ENCODE measurements around the gene PLA2G3. TPM values are rescaled to one million over a fixed set of nuclear protein-coding genes. Genes with fewer than 3 reads are reported as not detected.

The PLA2G3 gene
- total and polyA plus RNA-seq, 3 experiments from 2014 or later, result not detected

DNA sequence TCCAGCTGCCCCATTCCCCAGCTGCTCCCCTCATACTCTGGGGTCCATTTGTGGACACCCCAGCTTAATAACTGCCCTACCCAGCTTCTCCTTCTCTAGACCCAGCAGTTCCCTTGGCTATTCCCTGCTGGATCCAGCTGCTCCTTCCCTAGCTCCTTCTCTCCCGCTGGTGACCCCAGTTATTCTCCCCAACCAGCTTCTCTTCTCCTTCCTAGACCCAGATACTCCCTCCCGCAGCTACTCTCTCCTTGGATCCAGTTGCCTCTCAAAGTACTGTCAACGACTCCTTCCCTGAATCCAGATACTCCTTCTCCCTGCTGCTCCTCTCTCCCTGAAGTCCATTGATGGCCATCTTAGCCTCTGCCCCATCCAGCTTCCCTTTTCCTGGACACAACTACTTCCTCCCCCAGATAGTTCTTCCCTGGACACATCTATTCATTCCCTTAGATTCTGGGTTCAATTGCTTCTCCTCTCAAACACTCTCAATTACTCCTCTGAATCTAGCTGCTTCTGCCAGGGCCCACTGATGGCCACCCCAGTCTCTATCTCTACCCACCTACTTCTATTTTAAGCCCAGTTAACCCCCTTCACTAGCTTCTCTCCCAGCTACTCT, 44.6 kb downstream of the PLA2G3 start:
- no peak overlapping the region for H3K4me3 Mint-ChIP-seq
- H3K36me3 Mint-ChIP-seq, result no peaks in the 10 kb centered on the region
- no peaks in the 10 kb centered on the region for H3K4me1 ChIP-seq (ENCODE audit: insufficient read depth, low read length)
- H3K9me3 ChIP-seq (ENCODE audit: low read length), result no peaks in the 10 kb centered on the region
- no peaks in the 10 kb centered on the region for H3K4me1 Mint-ChIP-seq
- H3K36me3 ChIP-seq (ENCODE audit: insufficient read depth, low read length), result no peaks in the 10 kb centered on the region
- no peaks in the 10 kb centered on the region for H3K9me3 Mint-ChIP-seq
- POLR2A ChIA-PET, result no interaction called here
- DNase-seq, result no peak
- H3K27me3 Mint-ChIP-seq, result no peaks in the 10 kb centered on the region
- H3K4me3 ChIP-seq (ENCODE audit: low read length), result no peak overlapping the region
- no peak overlapping the region for H3K27ac ChIP-seq (ENCODE audit: low read depth, low read length)
- H3K27ac Mint-ChIP-seq, result peak overlapping the region in 1 of 8 donors; percentile 43
- no peaks in the 10 kb centered on the region for H3K27me3 ChIP-seq (ENCODE audit: insufficient read depth, low read length, poor library complexity, severe bottlenecking)
- CTCF ChIA-PET, result interaction anchor here (1.3 to 1.4 kb wide), 2 partner anchors 10 to 11 kb away, joined by 3 to 10 read pairs; no protein-coding TSS in a partner anchor

- Mint-ChIP-seq H3K27me3 (no peaks in the 10 kb centered on the region), H3K27ac (peak overlapping the region in 2 of 8 donors; percentile 27 to 43), H3K9me3 (no peaks in the 10 kb centered on the region), H3K36me3 (no peaks in the 10 kb centered on the region), H3K4me3 (no peak overlapping the region), H3K4me1 (no peaks in the 10 kb centered on the region)
- H3K9me3 ChIP-seq (ENCODE audit: low read length), result no peaks in the 10 kb centered on the region
- DNase-seq, result no peak
- no peaks in the 10 kb centered on the region for H3K27me3 ChIP-seq (ENCODE audit: insufficient read depth, low read length, poor library complexity, severe bottlenecking)
- CTCF ChIA-PET, result interaction anchor here (1.3 to 1.5 kb wide), 3 partner anchors 9 to 11 kb away, joined by 3 to 4 read pairs (median 3); no protein-coding TSS in a partner anchor
- no peaks in the 10 kb centered on the region for H3K4me1 ChIP-seq (ENCODE audit: insufficient read depth, low read length)
- H3K4me3 ChIP-seq (ENCODE audit: low read length), result no peak overlapping the region
- no peaks in the 10 kb centered on the region for H3K36me3 ChIP-seq (ENCODE audit: insufficient read depth, low read length)
- POLR2A ChIA-PET, result interaction anchor here (1.0 kb wide), 1 partner anchor 13 kb away, joined by 8 read pairs; the partner anchor contains the start of gene SELENOM
- no peak overlapping the region for H3K27ac ChIP-seq (ENCODE audit: low read depth, low read length)
Measured at GRCh38 chr22:31094741-31095140, 45.6 kb downstream of the PLA2G3 start.

DNA sequence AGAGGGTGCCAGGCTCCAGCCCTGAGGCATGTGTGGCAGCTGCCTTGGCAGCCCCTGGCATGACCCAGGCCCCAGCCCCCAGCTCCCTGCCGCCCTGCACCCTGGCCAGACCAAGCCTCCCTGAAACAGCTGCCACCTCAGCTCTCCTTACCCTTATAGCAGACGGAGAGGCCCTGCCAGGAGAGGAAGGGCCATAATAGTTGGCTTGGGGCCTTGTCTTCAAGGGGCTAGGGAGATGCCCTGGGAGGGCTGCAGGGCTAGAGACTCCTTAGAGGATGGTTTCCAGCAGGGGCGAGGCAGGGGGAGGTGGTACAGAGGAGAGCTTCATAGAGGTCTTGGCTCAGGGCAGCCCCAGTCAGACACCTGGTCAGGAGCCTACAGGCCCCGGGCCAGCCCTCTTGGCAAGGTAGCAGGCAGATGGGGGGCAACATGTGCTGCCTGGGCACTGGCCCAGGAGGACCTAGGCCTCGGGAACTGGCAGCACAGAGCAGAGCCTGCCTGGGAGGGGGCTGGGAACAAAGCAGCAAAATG, 46.2 kb downstream of the PLA2G3 start:
- H3K4me1 Mint-ChIP-seq, result no peaks in the 10 kb centered on the region
- no peak for DNase-seq
- no peaks in the 10 kb centered on the region for H3K27me3 ChIP-seq (ENCODE audit: insufficient read depth, low read length, poor library complexity, severe bottlenecking)
- H3K9me3 ChIP-seq (ENCODE audit: low read length), result no peaks in the 10 kb centered on the region
- no peak overlapping the region for H3K27ac ChIP-seq (ENCODE audit: low read depth, low read length)
- peak overlapping the region in 1 of 8 donors; percentile 4 for H3K27ac Mint-ChIP-seq
- H3K36me3 ChIP-seq (ENCODE audit: insufficient read depth, low read length), result no peaks in the 10 kb centered on the region
- H3K36me3 Mint-ChIP-seq, result no peaks in the 10 kb centered on the region
- no peaks in the 10 kb centered on the region for H3K27me3 Mint-ChIP-seq
- H3K4me3 ChIP-seq (ENCODE audit: low read length), result no peak overlapping the region
- ChIA-PET CTCF (interaction anchor here (1.4 to 1.5 kb wide), 2 partner anchors 9 kb away, joined by 3 to 4 read pairs; no protein-coding TSS in a partner anchor), POLR2A (interaction anchor here (1.0 kb wide), 1 partner anchor 13 kb away, joined by 8 read pairs; the partner anchor contains the start of gene SELENOM)
- no peaks in the 10 kb centered on the region for H3K4me1 ChIP-seq (ENCODE audit: insufficient read depth, low read length)
- no peaks in the 10 kb centered on the region for H3K9me3 Mint-ChIP-seq
- no peak overlapping the region for H3K4me3 Mint-ChIP-seq

GRCh38 chr22:31093086-31093850, 47.0 kb downstream of the PLA2G3 start:
- Histone ChIP-seq H3K4me3 (ENCODE audit: low read length) (no peak overlapping the region), H3K27ac (ENCODE audit: low read depth, low read length) (no peak overlapping the region), H3K4me1 (ENCODE audit: insufficient read depth, low read length) (no peaks in the 10 kb centered on the region), H3K9me3 (ENCODE audit: low read length) (no peaks in the 10 kb centered on the region), H3K36me3 (ENCODE audit: insufficient read depth, low read length) (no peaks in the 10 kb centered on the region), H3K27me3 (ENCODE audit: insufficient read depth, low read length, poor library complexity, severe bottlenecking) (no peaks in the 10 kb centered on the region)
- Mint-ChIP-seq H3K9me3 (no peaks in the 10 kb centered on the region), H3K36me3 (no peaks in the 10 kb centered on the region), H3K27me3 (no peaks in the 10 kb centered on the region), H3K27ac (no peak overlapping the region), H3K4me1 (no peaks in the 10 kb centered on the region), H3K4me3 (no peak overlapping the region)
- POLR2A ChIA-PET, result no interaction called here
- CTCF ChIA-PET, result interaction anchor here (1.4 to 1.5 kb wide), 2 partner anchors 8 to 10 kb away, joined by 3 to 4 read pairs; no protein-coding TSS in a partner anchor
- DNase-seq, result peak in 1 of 5 donors; percentile 31

DNA sequence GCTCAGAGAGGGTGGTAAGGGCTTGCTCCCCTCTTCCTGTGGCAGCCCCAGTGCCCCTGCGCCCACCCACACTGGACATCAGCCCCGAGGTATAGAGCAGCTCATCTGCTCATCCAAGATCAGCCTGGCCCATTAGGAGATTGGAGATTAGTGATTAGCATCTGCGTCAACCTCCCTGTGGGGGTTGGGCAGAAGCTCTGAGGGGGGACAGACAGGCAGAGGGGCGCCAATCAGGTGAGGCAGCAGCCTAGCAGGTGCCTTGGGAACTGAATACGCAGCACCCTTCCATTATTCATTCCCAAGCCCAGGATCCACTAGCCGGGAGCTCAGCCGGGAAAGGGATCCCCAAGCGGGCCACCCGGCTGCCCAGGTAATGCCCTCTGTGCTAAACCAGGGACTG, 48.1 kb downstream of the PLA2G3 start:
- POLR2A ChIA-PET, result no interaction called here

DNA sequence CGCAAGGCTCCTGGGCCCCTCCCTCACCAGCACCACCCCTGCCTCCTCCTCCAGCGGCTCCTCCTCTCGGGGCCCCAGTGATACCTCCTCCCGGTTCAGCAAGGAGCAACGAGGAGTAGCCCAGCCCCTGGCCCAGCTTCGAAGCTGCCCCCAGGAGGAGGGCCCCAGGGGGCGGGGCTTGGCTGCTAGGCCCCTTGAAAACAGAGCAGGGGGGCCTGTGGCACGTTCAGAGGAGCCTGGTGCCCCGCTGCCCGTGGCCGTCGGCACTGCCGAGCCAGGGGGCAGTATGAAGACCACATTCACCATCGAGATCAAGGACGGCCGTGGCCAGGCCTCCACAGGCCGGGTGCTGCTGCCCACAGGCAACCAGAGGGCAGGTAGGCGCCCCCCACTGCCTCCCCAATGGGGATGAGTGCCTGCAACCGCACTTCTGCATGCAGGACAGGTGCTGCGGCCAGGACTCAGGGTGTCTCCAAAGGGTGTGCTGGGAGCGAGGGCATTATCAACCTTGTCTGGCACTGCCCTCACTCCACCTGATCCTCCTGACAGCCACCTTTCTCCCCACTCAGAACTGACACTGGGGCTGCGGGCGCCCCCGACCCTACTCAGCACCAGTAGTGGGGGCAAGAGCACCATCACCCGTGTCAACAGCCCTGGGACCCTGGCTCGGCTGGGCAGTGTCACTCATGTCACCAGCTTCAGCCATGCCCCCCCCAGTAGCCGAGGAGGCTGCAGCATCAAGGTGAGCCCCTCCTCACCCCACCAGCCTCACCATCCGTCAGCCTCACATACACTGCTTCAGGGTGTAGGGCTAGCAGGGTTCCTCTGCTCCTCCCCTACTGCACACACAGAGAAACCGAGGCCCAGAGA, 49.0 kb downstream of the PLA2G3 start:
- no peak overlapping the region for H3K27ac Mint-ChIP-seq
- no peaks in the 10 kb centered on the region for H3K36me3 ChIP-seq (ENCODE audit: insufficient read depth, low read length)
- H3K4me3 ChIP-seq (ENCODE audit: low read length), result no peak overlapping the region
- ChIA-PET CTCF (no interaction called here), POLR2A (no interaction called here)
- no peaks in the 10 kb centered on the region for H3K9me3 ChIP-seq (ENCODE audit: low read length)
- H3K27ac ChIP-seq (ENCODE audit: low read depth, low read length), result no peak overlapping the region
- no peaks in the 10 kb centered on the region for H3K27me3 Mint-ChIP-seq
- H3K4me1 ChIP-seq (ENCODE audit: insufficient read depth, low read length), result no peaks in the 10 kb centered on the region
- no peaks in the 10 kb centered on the region for H3K4me1 Mint-ChIP-seq
- no peaks in the 10 kb centered on the region for H3K36me3 Mint-ChIP-seq
- no peaks in the 10 kb centered on the region for H3K27me3 ChIP-seq (ENCODE audit: insufficient read depth, low read length, poor library complexity, severe bottlenecking)
- DNase-seq, result peak in 1 of 5 donors; percentile 15
- H3K9me3 Mint-ChIP-seq, result no peaks in the 10 kb centered on the region
- no peak overlapping the region for H3K4me3 Mint-ChIP-seq

More for the DNA sequence above, 48.1 kb downstream of the PLA2G3 start:
- Mint-ChIP-seq H3K36me3 (no peaks in the 10 kb centered on the region), H3K27me3 (no peaks in the 10 kb centered on the region), H3K4me3 (no peak overlapping the region), H3K4me1 (no peaks in the 10 kb centered on the region), H3K9me3 (no peaks in the 10 kb centered on the region), H3K27ac (no peak overlapping the region)
- H3K36me3 ChIP-seq (ENCODE audit: insufficient read depth, low read length), result no peaks in the 10 kb centered on the region
- H3K9me3 ChIP-seq (ENCODE audit: low read length), result no peaks in the 10 kb centered on the region
- CTCF ChIA-PET, result no interaction called here
- H3K27ac ChIP-seq (ENCODE audit: low read depth, low read length), result no peak overlapping the region
- DNase-seq, result peak in 1 of 5 donors; percentile 0
- no peaks in the 10 kb centered on the region for H3K27me3 ChIP-seq (ENCODE audit: insufficient read depth, low read length, poor library complexity, severe bottlenecking)
- no peak overlapping the region for H3K4me3 ChIP-seq (ENCODE audit: low read length)
- H3K4me1 ChIP-seq (ENCODE audit: insufficient read depth, low read length), result no peaks in the 10 kb centered on the region

GRCh38 chr22:31090217-31091085, 49.9 kb downstream of the PLA2G3 start:
- H3K9me3 ChIP-seq (ENCODE audit: low read length), result no peaks in the 10 kb centered on the region
- Mint-ChIP-seq H3K9me3 (no peaks in the 10 kb centered on the region), H3K4me1 (no peaks in the 10 kb centered on the region), H3K4me3 (no peak overlapping the region), H3K27me3 (no peaks in the 10 kb centered on the region), H3K36me3 (no peaks in the 10 kb centered on the region), H3K27ac (no peak overlapping the region)
- H3K36me3 ChIP-seq (ENCODE audit: insufficient read depth, low read length), result no peaks in the 10 kb centered on the region
- H3K27me3 ChIP-seq (ENCODE audit: insufficient read depth, low read length, poor library complexity, severe bottlenecking), result no peaks in the 10 kb centered on the region
- ChIA-PET POLR2A (no interaction called here), CTCF (interaction anchor here (0.9 to 1.1 kb wide), 2 partner anchors 136 to 140 kb away, joined by 3 read pairs; no protein-coding TSS in a partner anchor)
- peak in 1 of 5 donors; percentile 37 for DNase-seq
- no peaks in the 10 kb centered on the region for H3K4me1 ChIP-seq (ENCODE audit: insufficient read depth, low read length)
- no peak overlapping the region for H3K4me3 ChIP-seq (ENCODE audit: low read length)
- no peak overlapping the region for H3K27ac ChIP-seq (ENCODE audit: low read depth, low read length)

Measured in CD8-positive, alpha-beta memory T cell (primary cell).